Neuron (in vitro differentiated cells): ENCODE results near the gene RHOC.
"Not testable (repeated sequence)": the region's sequence is repeated elsewhere in the genome, so short reads cannot be mapped to it uniquely, and the experiment has no call there.

ENCODE experiments used
- H2AFZ ChIP-seq: one replicate; pipeline ENCODE4 v1.6.1; 2013; ENCODE audit warnings: low read depth, mild to moderate bottlenecking, inconsistent platforms, low read length, moderate library complexity
- H3K27me3 ChIP-seq: one replicate; pipeline ENCODE4 v1.6.1; 2013; ENCODE audit warnings: low read length; ENCODE audit not compliant: insufficient read depth
- H3K36me3 ChIP-seq: one replicate; pipeline ENCODE4 v1.6.1; 2013; ENCODE audit warnings: low read length; ENCODE audit not compliant: insufficient read depth
- H3K4me1 ChIP-seq: one replicate; pipeline ENCODE4 v1.6.1; 2013; ENCODE audit warnings: low read length; ENCODE audit not compliant: insufficient read depth
- H3K4me3 ChIP-seq: 2 replicates; pipeline ENCODE4 v1.5.1; 2013; ENCODE audit warnings: mild to moderate bottlenecking, low read length, moderate library complexity
- H3K9me3 ChIP-seq: one replicate; pipeline ENCODE4 v1.6.1; 2013; ENCODE audit warnings: low read length

Gene RHOC

DNA sequence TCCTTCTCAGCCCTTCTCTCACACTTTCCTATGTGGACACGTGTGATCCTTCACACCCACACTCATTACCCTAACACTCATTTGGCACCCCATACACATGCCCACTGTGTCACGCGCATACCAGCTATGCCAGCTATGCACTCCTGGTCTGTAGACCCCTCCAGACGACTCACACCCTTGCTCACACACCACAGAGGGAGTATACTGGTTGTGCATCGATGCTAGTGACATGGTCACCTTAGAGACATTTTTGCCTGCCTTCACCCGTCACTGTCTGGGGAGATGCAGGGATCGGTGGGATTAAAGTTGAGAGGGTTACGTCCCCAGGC lies 16.5 kb upstream of the RHOC start:
- no peak overlapping the region for H3K4me3 ChIP-seq
- H2AFZ ChIP-seq = no peak overlapping the region
- H3K9me3 ChIP-seq = no peaks in the 10 kb centered on the region
- H3K4me1 ChIP-seq = peaks cover 15% of the 10 kb centered on the region
- no peaks in the 10 kb centered on the region for H3K36me3 ChIP-seq
- H3K27me3 ChIP-seq = peaks cover 17% of the 10 kb centered on the region

DNA sequence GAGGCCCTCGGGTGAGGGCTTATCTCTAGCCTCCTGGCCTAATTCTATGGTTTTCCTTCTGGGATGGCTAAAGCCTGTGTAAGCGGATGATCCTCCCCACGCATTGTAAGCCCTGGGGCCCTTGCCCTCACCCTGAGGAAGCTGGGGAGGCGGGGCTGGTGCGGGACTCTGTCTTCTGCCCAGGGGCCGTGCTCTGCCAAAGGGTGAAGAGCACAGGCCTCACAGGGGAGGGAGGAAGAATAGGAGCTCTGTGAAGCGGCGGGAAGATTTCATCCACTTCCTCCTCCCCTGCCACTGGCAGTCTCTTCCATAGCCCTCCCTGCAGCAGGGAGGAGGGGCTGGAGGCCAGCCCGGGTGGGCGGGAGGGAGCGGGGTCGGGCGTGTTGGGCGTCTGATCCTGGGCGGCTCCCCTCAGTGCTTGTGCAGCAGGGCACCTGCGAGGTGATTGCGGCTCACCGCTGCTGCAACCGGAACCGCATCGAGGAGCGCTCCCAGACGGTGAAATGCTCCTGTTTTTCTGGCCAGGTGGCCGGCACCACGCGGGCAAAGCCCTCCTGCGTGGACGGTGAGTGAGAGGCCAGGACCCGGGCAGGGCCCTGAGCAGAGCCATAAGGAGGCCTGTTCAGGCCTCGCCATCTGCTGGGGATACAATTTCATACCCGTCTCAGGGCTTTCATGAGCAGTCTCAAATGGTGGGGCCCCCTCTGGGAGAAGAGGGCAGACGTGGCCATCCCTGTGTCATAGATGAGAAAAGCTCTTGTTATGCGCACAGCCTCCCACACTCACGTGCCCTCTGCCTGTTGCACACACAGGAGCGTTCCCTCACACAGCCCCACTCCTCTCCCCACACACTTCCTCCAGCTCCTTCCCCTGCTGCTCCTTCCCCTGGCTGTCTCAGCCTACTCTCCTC lies 15.9 kb upstream of the RHOC start:
- Histone ChIP-seq H2AFZ (peak overlapping the region; percentile 64), H3K27me3 (peaks cover 20% of the 10 kb centered on the region), H3K36me3 (no peaks in the 10 kb centered on the region), H3K9me3 (no peaks in the 10 kb centered on the region), H3K4me3 (no peak overlapping the region), H3K4me1 (peaks cover 15% of the 10 kb centered on the region)

DNA sequence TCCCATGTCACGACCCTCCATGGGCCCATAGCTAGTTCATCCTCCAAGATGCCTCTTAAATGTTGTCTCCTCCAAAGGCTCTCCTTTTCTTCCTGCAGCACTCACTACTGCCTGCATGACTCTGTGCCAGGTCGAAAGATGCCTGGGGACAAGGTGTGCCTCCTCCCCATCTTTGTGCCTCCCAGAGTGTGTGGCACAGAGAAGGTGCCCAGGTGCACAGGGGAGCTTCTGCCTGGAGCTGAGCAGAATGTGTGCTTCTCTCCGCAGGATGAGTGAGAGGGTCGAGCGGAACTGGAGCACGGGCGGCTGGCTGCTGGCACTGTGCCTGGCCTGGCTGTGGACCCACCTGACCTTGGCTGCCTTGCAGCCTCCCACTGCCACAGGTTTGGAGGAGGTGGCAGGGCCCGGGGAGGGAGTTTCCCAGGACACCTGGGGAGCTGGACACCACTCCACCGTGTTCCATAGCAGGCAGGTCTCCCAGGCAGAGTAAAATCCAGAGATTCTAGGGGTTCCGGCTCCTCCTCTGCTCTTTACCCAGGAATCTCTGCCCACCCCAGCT lies 15.1 kb upstream of the RHOC start:
- H3K9me3 ChIP-seq = no peaks in the 10 kb centered on the region
- peak overlapping the region; percentile 64 for H2AFZ ChIP-seq

DNA sequence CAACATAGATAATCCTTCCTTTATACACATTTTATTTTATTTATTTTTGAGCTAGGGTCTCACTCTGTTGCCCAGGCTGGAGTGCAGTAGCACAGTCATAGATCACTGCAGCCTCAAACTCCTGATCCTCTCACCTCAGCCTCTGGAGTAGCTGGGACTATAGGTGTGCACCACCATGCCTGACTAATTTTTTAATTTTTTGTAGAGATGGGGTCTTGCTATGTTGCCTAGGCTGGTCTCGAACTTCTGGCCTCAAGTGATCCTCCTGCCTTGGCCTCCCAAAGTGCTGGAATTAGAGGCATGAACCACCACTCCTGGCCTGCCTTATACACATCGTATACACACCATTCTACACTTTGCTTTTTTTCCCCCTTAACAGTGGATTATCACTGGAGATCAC lies 14.4 kb upstream of the RHOC start:
- not testable (repeated sequence) for H3K9me3 ChIP-seq, H3K36me3 ChIP-seq, H3K4me3 ChIP-seq, H2AFZ ChIP-seq
- peaks cover 20% of the 10 kb centered on the region for H3K27me3 ChIP-seq
- H3K4me1 ChIP-seq = peaks cover 15% of the 10 kb centered on the region

More for the DNA sequence above, 15.1 kb upstream of the RHOC start:
- H3K36me3 ChIP-seq = no peaks in the 10 kb centered on the region
- H3K27me3 ChIP-seq = peaks cover 20% of the 10 kb centered on the region
- H3K4me3 ChIP-seq = no peak overlapping the region
- peaks cover 15% of the 10 kb centered on the region for H3K4me1 ChIP-seq

DNA sequence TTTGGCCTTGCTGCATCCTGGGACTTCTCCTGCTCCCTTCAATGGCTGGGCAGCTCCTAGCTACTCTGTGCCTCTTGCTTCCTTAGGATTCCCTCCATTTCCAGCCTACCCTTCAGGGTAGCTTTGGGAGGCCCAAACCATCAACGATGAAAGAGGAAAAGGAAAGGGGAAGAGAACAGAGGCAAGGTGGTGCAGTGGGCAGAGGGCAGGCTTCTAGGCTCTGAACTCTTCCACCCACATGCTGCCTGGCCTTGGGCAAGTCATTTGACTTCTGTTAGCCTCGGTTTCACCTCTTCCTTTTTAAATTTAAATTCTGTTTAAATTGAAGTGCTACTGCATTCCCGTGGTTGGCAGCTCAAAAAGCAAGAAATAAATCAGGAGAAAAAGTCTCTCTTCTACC lies 13.9 kb upstream of the RHOC start:
- Histone ChIP-seq H3K9me3 (no peaks in the 10 kb centered on the region), H3K36me3 (no peaks in the 10 kb centered on the region), H3K4me3 (no peak overlapping the region), H3K4me1 (peaks cover 18% of the 10 kb centered on the region), H2AFZ (no peak overlapping the region), H3K27me3 (peaks cover 20% of the 10 kb centered on the region)

DNA sequence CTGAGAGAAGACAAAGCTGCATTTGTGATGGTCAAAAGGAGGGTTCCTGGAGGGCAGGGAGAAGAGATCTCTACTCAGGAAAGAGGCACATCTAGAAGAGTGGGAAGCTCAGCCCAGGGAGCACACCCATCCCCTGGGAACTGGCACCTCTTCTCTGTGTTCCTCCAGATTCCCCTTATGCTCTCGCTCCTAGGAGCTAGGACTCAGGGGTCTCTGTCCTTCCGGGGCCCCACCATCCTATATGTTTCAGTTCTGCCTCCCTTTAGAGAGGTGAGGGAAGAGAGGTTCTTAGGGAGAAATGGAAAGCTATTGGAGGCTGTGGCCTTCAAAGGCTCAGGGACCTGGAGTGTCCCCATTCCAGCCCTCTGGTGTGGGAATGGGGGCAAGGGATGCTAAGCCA lies 12.8 kb upstream of the RHOC start:
- H3K36me3 ChIP-seq = no peaks in the 10 kb centered on the region
- no peak overlapping the region for H3K4me3 ChIP-seq
- no peak overlapping the region for H2AFZ ChIP-seq
- H3K27me3 ChIP-seq = peaks cover 23% of the 10 kb centered on the region
- H3K4me1 ChIP-seq = peaks cover 27% of the 10 kb centered on the region
- H3K9me3 ChIP-seq = no peaks in the 10 kb centered on the region

DNA sequence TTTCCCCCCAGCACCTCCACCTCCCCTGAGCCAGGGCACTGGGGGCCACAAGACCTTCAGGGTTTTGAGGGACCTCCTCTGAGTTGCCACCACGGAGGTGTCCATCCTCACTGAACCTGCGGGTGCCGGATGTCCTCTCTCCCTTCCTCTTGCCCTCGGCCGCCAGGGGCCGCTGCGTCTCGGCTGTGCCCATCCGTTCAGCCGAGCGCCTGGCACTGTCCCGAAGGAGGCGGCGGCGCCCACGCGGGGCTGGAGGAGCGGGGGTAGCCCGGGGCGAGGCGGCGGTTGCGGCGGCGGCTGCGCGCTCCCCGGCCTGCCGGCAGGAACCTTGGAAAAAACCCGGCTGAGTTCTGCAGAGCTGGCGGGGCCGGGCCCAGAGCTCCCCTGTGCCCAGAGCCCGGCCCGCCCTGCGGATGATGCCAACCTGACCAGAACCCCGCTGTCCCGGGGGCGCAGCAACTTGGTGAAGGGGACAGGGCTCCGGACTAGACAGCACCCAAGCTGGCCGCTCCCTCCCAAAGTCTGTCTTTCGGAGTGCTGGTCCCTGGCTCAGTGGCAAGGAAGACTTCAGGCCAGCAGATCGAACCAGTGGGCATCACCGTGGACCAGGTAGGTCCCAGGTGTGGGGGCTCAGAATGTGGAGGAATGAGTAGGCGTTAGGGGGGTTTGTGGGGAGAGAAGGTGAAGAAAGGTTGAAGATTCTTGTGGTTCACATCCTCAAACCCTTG lies 11.9 kb upstream of the RHOC start:
- H3K36me3 ChIP-seq = no peaks in the 10 kb centered on the region
- H3K4me3 ChIP-seq = no peak overlapping the region
- H3K9me3 ChIP-seq = no peaks in the 10 kb centered on the region
- H3K4me1 ChIP-seq = peaks cover 31% of the 10 kb centered on the region
- peaks cover 31% of the 10 kb centered on the region for H3K27me3 ChIP-seq
- no peak overlapping the region for H2AFZ ChIP-seq

DNA sequence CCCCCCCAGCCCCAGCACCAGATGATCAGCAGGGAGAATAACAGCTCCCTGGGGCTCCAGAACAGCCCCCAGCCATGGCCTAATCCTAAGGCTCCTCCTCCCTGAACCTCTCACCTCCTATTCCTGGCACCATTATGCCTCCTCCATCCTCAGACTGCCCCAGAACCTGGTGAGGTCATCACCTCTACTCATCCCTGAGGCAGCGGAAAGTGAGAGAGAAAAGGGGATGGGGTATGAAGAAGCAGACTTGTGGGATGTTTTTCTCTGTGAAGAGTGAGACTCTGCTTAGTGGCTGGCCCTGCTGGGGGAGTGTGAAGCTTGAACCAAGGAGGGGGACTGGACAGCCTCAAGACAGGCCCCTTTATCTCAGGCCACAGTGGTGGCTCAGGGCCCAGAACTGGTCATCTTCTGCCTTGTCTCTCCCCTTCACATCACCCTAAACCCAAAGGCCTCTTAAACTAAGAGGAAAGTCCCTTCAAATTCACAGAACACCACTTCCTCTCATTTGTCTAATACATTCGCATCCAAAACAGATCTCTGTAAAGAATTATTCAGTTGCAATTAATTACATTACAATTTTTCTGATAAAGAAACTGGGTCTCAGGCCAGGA lies 10.4 kb upstream of the RHOC start:
- peaks cover 46% of the 10 kb centered on the region for H3K27me3 ChIP-seq
- H2AFZ ChIP-seq = no peak overlapping the region
- no peaks in the 10 kb centered on the region for H3K36me3 ChIP-seq
- H3K9me3 ChIP-seq = no peaks in the 10 kb centered on the region
- H3K4me3 ChIP-seq = no peak overlapping the region
- H3K4me1 ChIP-seq = peaks cover 22% of the 10 kb centered on the region

DNA sequence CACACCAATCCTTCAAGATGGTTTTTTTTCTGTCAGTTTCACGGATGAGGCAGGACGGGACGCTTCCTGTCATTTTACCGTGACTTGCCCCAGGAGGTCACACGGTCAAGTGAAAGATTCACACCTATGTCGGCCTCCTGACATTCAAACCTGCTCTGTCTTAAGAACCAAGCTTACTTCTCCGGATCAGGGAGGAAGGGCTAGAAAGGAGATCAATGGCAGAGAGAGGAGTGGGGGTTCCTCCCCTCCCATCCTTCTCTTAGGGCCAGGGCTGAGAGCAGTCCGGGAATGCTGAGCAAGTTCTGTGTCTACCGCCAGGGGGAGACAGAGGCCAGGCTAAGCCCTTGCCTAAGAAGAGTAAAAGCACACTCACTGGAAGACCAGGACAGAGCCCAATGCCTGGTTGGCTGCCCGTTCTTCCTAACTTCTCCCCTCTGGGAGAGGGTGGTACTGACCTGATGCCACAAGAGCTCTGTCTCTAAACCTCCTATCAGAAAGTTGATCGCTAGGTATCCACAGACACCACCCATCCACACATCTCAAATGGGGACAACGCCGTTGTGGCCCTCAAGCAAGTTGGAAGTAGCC lies 9.3 kb upstream of the RHOC start:
- Histone ChIP-seq H3K36me3 (no peaks in the 10 kb centered on the region), H3K4me3 (peak overlapping the region; percentile 75), H3K4me1 (peaks cover 19% of the 10 kb centered on the region), H3K9me3 (no peaks in the 10 kb centered on the region), H2AFZ (peak overlapping the region; percentile 51), H3K27me3 (peaks cover 56% of the 10 kb centered on the region)

DNA sequence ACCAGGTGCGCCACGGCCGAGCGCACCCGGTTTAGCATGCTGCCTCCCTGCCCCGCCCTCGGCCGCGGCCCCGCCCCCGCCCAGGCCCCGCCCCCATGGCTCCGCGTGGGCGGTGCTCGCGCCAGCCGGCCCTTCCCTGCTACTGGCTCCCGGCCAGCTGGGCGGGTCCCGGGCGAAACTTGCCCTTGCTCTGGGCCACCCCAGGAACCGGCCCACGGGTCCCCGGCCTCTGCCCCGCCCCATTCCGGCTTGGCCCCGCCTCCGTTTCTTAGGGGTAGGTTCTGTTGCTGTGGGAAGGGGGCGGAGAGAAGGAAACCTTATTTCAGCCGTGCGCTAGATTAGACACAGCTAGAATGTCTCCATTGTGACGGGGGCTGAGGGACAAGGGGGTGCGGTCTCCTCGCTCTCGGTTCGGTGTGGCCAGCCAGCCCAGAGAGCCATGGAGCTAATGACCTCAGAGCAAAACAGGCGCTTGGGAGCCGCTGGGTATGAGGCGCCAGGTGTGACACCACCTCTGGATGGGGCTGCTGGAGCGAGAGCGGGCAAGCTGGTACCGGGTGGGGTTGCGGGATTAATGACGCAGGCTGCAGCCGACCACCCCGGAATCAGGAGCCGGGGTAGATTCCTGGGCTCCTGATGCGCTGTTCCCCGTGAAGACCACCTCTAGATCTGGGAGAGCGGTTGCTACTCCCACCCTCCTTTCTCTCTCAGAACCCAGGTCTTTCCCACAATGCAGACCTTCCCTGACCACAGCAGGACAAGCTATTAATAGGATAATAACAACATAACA lies 8.5 kb upstream of the RHOC start, which contains the start of gene PPM1J:
PPM1J (minus strand) TSS at position 69 of the 790 bp plus-strand sequence; CDS start at position 38, 31 bp downstream.
- peak within 1 kb of the TSS; percentile 51 for H2AFZ ChIP-seq
- H3K27me3 ChIP-seq = peaks cover 60% of the 10 kb centered on the region
- peak within 1 kb of the TSS; percentile 75 for H3K4me3 ChIP-seq
- peaks cover 20% of the 10 kb centered on the region for H3K4me1 ChIP-seq
- no peaks in the 10 kb centered on the region for H3K9me3 ChIP-seq
- no peaks in the 10 kb centered on the region for H3K36me3 ChIP-seq

DNA sequence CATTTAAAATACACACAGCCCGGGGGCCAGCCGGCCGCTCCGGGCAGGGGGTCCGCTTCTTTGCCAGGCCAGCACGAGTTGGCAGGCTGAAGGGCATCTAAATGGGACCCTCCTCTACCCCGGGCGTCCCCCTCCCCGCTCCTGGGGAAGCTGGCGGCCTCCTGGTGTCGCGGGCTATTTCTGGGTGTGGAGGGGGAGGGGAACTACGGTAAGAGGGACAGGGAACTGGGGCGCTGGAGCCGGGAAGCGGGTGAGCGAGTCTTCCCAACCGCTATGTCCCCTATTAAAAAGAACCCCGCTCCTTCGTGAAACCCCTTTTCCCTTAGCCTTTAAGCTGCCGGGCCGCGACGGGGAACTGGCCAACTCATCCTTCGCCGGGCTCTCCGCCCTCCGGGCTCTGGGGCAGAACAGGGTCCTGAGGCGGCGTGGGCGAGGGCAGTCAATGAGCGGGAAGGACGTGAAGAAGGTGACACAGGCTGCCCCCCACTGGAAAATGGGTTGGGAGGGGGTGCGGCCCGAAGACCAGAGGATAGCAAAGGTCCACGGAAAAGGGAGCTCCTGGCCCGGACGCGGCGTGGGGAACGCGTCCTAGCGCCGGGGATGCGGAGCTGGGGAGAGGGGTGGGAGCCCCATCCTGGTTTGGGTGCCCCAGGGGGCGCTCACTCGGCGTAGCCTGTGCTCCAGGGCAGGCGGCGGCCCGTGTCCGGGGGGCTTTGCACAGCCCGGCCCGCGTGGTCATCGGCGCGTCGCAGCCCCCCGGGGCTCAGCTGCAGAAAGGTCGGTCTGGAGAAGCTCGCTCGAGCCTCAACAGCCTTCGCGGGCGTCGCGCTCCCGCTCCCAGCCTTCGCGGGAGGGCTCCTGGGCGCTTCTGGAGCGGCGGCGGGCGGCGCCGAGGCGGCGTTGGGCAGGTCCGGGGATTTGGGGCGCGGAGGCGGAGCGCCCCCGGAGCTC lies 7.7 kb upstream of the RHOC start:
- H3K27me3 ChIP-seq = peaks cover 58% of the 10 kb centered on the region
- H3K9me3 ChIP-seq = no peaks in the 10 kb centered on the region
- H2AFZ ChIP-seq = peak overlapping the region; percentile 51
- H3K4me1 ChIP-seq = peaks cover 20% of the 10 kb centered on the region
- H3K4me3 ChIP-seq = peak overlapping the region; percentile 75
- no peaks in the 10 kb centered on the region for H3K36me3 ChIP-seq
